OCI-LY1 (cell line): ENCODE measurements around the gene MAPK12.

Source experiments
- EZH2 ChIP-seq: fragments of 200-600 bp; sonication (generic), shearing (Covaris generic); IDR thresholded peaks from 2 replicates; pipeline ENCODE4 v1.8.0; 2017; ENCODE audit warnings: borderline replicate concordance, mixed run types, mild to moderate bottlenecking, antibody characterized with exemption, low read length, moderate library complexity, mixed read lengths
- TF ChIP-seq, protein P1 (sequence below): fragments of 200-600 bp; sonication (generic), shearing (Covaris generic); IDR thresholded peaks from 2 replicates; pipeline ENCODE4 v1.5.1; 2017; ENCODE audit warnings: mild to moderate bottlenecking, antibody characterized with exemption, low read length, moderate library complexity, mixed read lengths

GRCh38 chr22:50292643-50293440, 31.4 kb upstream of the MAPK12 start:
- TF ChIP-seq, protein P1, sequence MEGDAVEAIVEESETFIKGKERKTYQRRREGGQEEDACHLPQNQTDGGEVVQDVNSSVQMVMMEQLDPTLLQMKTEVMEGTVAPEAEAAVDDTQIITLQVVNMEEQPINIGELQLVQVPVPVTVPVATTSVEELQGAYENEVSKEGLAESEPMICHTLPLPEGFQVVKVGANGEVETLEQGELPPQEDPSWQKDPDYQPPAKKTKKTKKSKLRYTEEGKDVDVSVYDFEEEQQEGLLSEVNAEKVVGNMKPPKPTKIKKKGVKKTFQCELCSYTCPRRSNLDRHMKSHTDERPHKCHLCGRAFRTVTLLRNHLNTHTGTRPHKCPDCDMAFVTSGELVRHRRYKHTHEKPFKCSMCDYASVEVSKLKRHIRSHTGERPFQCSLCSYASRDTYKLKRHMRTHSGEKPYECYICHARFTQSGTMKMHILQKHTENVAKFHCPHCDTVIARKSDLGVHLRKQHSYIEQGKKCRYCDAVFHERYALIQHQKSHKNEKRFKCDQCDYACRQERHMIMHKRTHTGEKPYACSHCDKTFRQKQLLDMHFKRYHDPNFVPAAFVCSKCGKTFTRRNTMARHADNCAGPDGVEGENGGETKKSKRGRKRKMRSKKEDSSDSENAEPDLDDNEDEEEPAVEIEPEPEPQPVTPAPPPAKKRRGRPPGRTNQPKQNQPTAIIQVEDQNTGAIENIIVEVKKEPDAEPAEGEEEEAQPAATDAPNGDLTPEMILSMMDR, result no peak
- no peak for TF ChIP-seq EZH2
